Astrocyte of the cerebellum (primary cell): ENCODE data around the gene KSR1.

Source experiments
- DNase-seq: peaks from one replicate; pipeline ENCODE4 v3.0.0-alpha.2; 2011; ENCODE audit warnings: low read depth
- H3K4me3 ChIP-seq: 2 replicates; pipeline ENCODE4 v1.5.1; 2011; ENCODE audit warnings: mild to moderate bottlenecking, low read depth, low read length, moderate library complexity
- CTCF ChIP-seq: IDR thresholded peaks from 2 replicates; pipeline ENCODE4 v1.5.1; 2012; ENCODE audit warnings: low read length, low read depth, moderate library complexity, mild to moderate bottlenecking; ENCODE audit errors: missing control alignments
- in situ Hi-C: cut with HindIII; loops from 2 replicates; pipeline ENCODE4 v1.10.0; 2017; ENCODE audit warnings: low sequenced_read_pairs

KSR1 gene

GRCh38 chr17:27485125-27485524, 28.9 kb downstream of the KSR1 start:
- no peak for DNase-seq
- no peak overlapping the region for H3K4me3 ChIP-seq
- no peak for TF ChIP-seq CTCF
- in situ Hi-C loops: no loop called here

- no peak for DNase-seq
- H3K4me3 ChIP-seq: no peak overlapping the region
- TF ChIP-seq CTCF: no peak
- in situ Hi-C loops: no loop called here
Observed at GRCh38 chr17:27485716-27486495, 29.7 kb downstream of the KSR1 start.

- H3K4me3 ChIP-seq: no peak overlapping the region
- no peak for TF ChIP-seq CTCF
- no peak for DNase-seq
- in situ Hi-C loops: no loop called here
Observed at GRCh38 chr17:27486741-27487140, 30.5 kb downstream of the KSR1 start.

GRCh38 chr17:27488231-27488630, 32.0 kb downstream of the KSR1 start:
- H3K4me3 ChIP-seq: no peak overlapping the region
- no peak for DNase-seq
- in situ Hi-C loops: no loop called here
- TF ChIP-seq CTCF: no peak

- in situ Hi-C loops: no loop called here
- no peak for TF ChIP-seq CTCF
- DNase-seq: peak; percentile 26
- no peak overlapping the region for H3K4me3 ChIP-seq
Observed at GRCh38 chr17:27489045-27489715, 32.9 kb downstream of the KSR1 start.

GRCh38 chr17:27490391-27490790, 34.1 kb downstream of the KSR1 start:
- TF ChIP-seq CTCF: no peak
- in situ Hi-C loops: no loop called here
- H3K4me3 ChIP-seq: no peak overlapping the region
- DNase-seq: no peak
